ENCODE data around the gene MLLT3.

The MLLT3 gene

GRCh38 chr9:20650313-20650712 lies 28.0 kb upstream of the MLLT3 start:
- H3K9me3 ChIP-seq (ENCODE audit: severe bottlenecking): no peaks in the 10 kb centered on the region
- no peaks in the 10 kb centered on the region for H3K27me3 ChIP-seq (ENCODE audit: insufficient read depth, low read depth, severe bottlenecking)
- DNase-seq: no peak
- TF ChIP-seq CTCF (IDR thresholded peaks at IDR 0.05; ENCODE audit: low read depth, low read length): no peak
- no peak overlapping the region for H3K4me3 ChIP-seq (ENCODE audit: low read depth, low read length)
- no peak overlapping the region for H3K27ac ChIP-seq
- H3K36me3 ChIP-seq: no peaks in the 10 kb centered on the region

- H3K27ac ChIP-seq: no peak overlapping the region
- no peaks in the 10 kb centered on the region for H3K27me3 ChIP-seq (ENCODE audit: insufficient read depth, low read depth, severe bottlenecking)
- no peak overlapping the region for H3K4me3 ChIP-seq (ENCODE audit: low read depth, low read length)
- no peaks in the 10 kb centered on the region for H3K36me3 ChIP-seq
- DNase-seq: no peak
- no peak for TF ChIP-seq CTCF (IDR thresholded peaks at IDR 0.05; ENCODE audit: low read depth, low read length)
- no peaks in the 10 kb centered on the region for H3K9me3 ChIP-seq (ENCODE audit: severe bottlenecking)
Measured at GRCh38 chr9:20649381-20649780, 27.1 kb upstream of the MLLT3 start.

GRCh38 chr9:20646656-20647055 lies 24.4 kb upstream of the MLLT3 start:
- Histone ChIP-seq H3K27me3 (ENCODE audit: insufficient read depth, low read depth, severe bottlenecking) (no peaks in the 10 kb centered on the region), H3K27ac (no peak overlapping the region), H3K4me3 (ENCODE audit: low read depth, low read length) (no peak overlapping the region), H3K9me3 (ENCODE audit: severe bottlenecking) (no peaks in the 10 kb centered on the region), H3K36me3 (no peaks in the 10 kb centered on the region)
- TF ChIP-seq CTCF (IDR thresholded peaks at IDR 0.05; ENCODE audit: low read depth, low read length): no peak
- no peak for DNase-seq

GRCh38 chr9:20643660-20644059 lies 21.4 kb upstream of the MLLT3 start:
- Histone ChIP-seq H3K27ac (no peak overlapping the region), H3K27me3 (ENCODE audit: insufficient read depth, low read depth, severe bottlenecking) (no peaks in the 10 kb centered on the region), H3K4me3 (ENCODE audit: low read depth, low read length) (no peak overlapping the region), H3K9me3 (ENCODE audit: severe bottlenecking) (no peaks in the 10 kb centered on the region), H3K36me3 (no peaks in the 10 kb centered on the region)
- DNase-seq: no peak
- no peak for TF ChIP-seq CTCF (IDR thresholded peaks at IDR 0.05; ENCODE audit: low read depth, low read length)

GRCh38 chr9:20642045-20642444 lies 19.7 kb upstream of the MLLT3 start:
- Histone ChIP-seq H3K4me3 (ENCODE audit: low read depth, low read length) (no peak overlapping the region), H3K27me3 (ENCODE audit: insufficient read depth, low read depth, severe bottlenecking) (no peaks in the 10 kb centered on the region), H3K36me3 (no peaks in the 10 kb centered on the region), H3K9me3 (ENCODE audit: severe bottlenecking) (no peaks in the 10 kb centered on the region), H3K27ac (no peak overlapping the region)
- no peak for TF ChIP-seq CTCF (IDR thresholded peaks at IDR 0.05; ENCODE audit: low read depth, low read length)
- no peak for DNase-seq

- no peak for DNase-seq
- H3K4me3 ChIP-seq (ENCODE audit: low read depth, low read length): no peak overlapping the region
- no peaks in the 10 kb centered on the region for H3K27me3 ChIP-seq (ENCODE audit: insufficient read depth, low read depth, severe bottlenecking)
- H3K36me3 ChIP-seq: no peaks in the 10 kb centered on the region
- no peak for TF ChIP-seq CTCF (IDR thresholded peaks at IDR 0.05; ENCODE audit: low read depth, low read length)
- H3K9me3 ChIP-seq (ENCODE audit: severe bottlenecking): no peaks in the 10 kb centered on the region
- no peak overlapping the region for H3K27ac ChIP-seq
Measured at GRCh38 chr9:20640331-20641187, 18.3 kb upstream of the MLLT3 start.

Measured in WERI-Rb-1 (cell line).